GM18858 (cell line): ENCODE measurements around the gene NR3C2.
A peak's percentile ranks its signal among the peaks of the same experiment; 100 is the strongest.

Experiments
- ATAC-seq: cut with Tn5 transposase; IDR thresholded peaks from one replicate; pipeline ENCODE4 v1.9.1; 2021; ENCODE audit not compliant: unreplicated experiment

Gene NR3C2

GRCh38 chr4:148441986-148442831, at the start of gene NR3C2:
NR3C2 (minus strand) TSS chr4:148442414.
- ATAC-seq = peak; percentile 98

GRCh38 chr4:148487181-148487580, 45.0 kb upstream of the NR3C2 start:
- no peak for ATAC-seq

GRCh38 chr4:148481636-148482035, 39.4 kb upstream of the NR3C2 start:
- ATAC-seq = no peak

DNA sequence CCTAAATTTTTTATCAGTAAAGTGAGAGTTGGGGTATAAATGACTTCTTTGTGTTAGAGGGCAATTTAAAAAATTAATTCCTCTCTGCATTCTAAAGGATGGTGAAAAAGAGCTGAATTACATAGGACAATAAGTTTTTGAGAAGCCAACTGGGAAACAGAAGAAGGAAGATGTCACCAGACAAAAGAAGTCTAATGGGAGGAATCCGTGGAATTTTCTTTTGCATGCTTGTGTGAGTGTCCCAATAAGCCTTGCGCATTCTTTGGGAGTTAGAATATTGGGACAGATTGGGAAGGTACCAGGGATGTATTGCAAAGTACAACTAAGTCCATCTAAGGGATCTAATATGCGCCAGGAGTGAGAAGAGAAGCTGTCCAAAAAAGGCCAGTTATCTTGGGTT, 35.1 kb upstream of the NR3C2 start:
- ATAC-seq = no peak

- ATAC-seq = no peak
These were observed 27.7 kb upstream of the NR3C2 start for GRCh38 chr4:148469938-148470337.

GRCh38 chr4:148454835-148455234, 12.6 kb upstream of the NR3C2 start:
- ATAC-seq = no peak

- ATAC-seq = no peak
These were observed 11.6 kb upstream of the NR3C2 start for GRCh38 chr4:148453833-148454232.

DNA sequence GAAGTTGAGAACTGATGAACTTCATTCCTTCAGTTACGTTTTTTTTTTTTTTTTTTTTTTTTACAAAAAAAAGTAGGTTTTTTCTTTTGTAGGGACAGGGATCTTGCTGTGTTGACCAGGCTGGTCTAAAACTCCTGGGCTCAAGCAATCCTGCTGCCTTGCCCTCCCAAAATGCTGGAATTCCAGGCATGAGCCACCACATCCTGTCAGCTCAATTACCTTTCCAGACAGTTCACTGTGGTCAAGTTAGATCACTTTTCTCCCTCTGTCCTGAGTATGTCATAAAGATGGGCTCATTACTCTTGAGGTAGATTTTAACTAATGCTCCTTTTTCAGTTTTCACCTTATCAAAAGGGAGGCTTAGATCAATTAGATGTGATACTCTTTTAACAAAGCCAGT, 10.8 kb upstream of the NR3C2 start:
- no peak for ATAC-seq

DNA sequence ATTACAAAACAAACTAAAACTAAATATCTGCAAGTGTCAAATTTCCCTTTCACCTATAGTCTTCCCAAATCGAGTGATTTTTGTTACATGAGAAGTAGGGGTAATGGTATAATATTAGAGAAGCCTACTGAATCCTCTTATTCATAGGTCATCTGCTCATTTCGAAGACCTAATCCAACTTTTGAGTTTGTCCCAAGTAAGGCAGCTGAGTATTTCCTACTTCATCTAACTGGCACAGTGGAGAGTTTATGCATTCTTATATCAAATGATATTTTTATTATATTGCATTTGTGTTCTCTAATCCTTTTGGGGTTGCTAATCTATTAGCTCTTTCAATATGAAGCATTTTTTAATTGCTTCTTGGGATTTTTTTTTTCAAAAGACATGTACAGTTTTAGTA, 7.7 kb upstream of the NR3C2 start:
- no peak for ATAC-seq

GRCh38 chr4:148448141-148448540, 5.9 kb upstream of the NR3C2 start:
- ATAC-seq = no peak

- ATAC-seq = no peak
These were observed 5.5 kb upstream of the NR3C2 start for GRCh38 chr4:148447681-148448080.

GRCh38 chr4:148445860-148446330, 3.7 kb upstream of the NR3C2 start:
- no peak for ATAC-seq

GRCh38 chr4:148445071-148445859, 3.1 kb upstream of the NR3C2 start:
- no peak for ATAC-seq

GRCh38 chr4:148444296-148445070, 2.3 kb upstream of the NR3C2 start:
- no peak for ATAC-seq

GRCh38 chr4:148443512-148444295, 1.5 kb upstream of the NR3C2 start:
- no peak for ATAC-seq

DNA sequence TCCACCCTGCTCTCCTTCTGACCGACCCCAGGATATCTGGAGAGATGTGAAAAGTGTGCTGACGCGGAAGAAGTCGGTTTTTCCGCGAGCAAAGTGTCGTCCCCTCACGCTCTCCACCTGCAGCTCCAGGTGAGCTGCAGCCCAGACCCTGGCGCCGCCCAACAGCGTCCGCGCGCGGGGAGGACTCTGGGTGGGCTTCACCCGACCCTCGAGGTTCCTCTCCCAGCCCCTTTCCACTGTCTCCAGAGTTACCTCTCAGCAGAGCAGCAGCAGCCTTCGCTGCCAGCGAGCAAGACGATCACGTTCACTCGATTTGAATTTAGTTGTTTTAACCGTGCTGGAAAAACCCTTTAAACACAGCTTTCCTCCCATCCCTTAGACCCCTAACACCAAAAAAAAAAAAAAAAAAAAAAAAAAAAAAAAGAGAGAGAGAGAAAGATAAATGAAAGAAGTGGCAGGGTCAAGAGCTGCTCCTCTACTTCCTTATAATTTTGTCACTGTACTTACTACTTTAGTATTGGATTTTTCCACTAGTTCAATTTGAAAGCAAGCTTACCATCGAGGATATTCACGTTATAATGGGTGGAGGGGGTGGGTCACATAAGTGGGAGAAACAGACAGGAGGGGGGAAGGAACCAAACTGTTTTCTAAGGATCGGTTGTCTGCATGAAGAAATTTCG, 758 bp upstream of the NR3C2 start:
- no peak for ATAC-seq

- ATAC-seq = no peak
These were observed 609 bp downstream of the NR3C2 start for GRCh38 chr4:148441624-148441985.

- no peak for ATAC-seq
These were observed 4.2 kb downstream of the NR3C2 start for GRCh38 chr4:148438047-148438446.

DNA sequence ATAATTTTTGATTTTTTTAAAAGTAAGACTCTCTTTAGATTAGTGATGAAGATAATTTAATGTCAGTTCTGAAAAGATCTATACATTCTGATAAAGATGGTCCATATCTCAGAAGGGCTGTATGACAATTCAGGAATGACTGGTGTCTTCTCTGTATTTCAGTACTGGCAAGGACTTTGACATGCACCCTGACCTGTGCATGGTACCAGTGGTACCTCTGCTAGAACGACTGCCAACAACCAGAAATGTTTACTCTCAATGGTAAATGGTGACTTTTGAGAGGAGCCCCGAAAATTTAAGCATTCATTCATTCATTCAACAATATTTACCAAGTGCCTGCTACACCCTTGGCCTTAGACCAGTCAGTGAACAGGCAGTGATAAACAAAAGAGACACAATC, 4.8 kb downstream of the NR3C2 start:
- no peak for ATAC-seq

- no peak for ATAC-seq
These were observed 5.7 kb downstream of the NR3C2 start for GRCh38 chr4:148436512-148436911.
